Heart right ventricle (tissue), 16 donors: ENCODE measurements around the gene ZNF333. TPM values are rescaled to one million over a fixed set of nuclear protein-coding genes. Genes with fewer than 3 reads are reported as not detected.

Source experiments
- ATAC-seq, 8 donors: fragments of 200-7000 bp; cut with Tn5 transposase; one replicate each; pipeline ENCODE4 v1.9.1; 2020; ENCODE audit warnings: mild to moderate bottlenecking in 8 of 8, moderate library complexity in 8 of 8, moderate number of reproducible peaks in 1 of 8
- DNase-seq, 2 donors: peaks; one replicate each; pipeline ENCODE4 v3.0.0-alpha.2; 2020
- H3K27ac ChIP-seq, 10 donors: fragments of 200-600 bp; sonication (generic) in 2 of 10; one replicate each; pipeline versions ENCODE4 v1.5.0 to v1.8.0; 2020 to 2022; ENCODE audit warnings: mild to moderate bottlenecking in 3 of 10
- H3K27me3 ChIP-seq, 7 donors: fragments of 200-600 bp; one replicate each; pipeline ENCODE4 v1.8.0; 2021 to 2022; ENCODE audit warnings: mild to moderate bottlenecking in 2 of 7
- H3K36me3 ChIP-seq, 9 donors: fragments of 200-600 bp; sonication (generic) in 1 of 9; one replicate each; pipeline versions ENCODE4 v1.5.0 to v1.8.0; 2020 to 2022; ENCODE audit warnings: mild to moderate bottlenecking in 2 of 9
- H3K4me1 ChIP-seq, 9 donors: fragments of 200-600 bp; sonication (generic) in 1 of 9; one replicate each; pipeline versions ENCODE4 v1.5.0 to v1.8.0; 2020 to 2022; ENCODE audit warnings: mild to moderate bottlenecking in 4 of 9
- H3K4me3 ChIP-seq, 10 donors: fragments of 200-600 bp; sonication (generic) in 2 of 10; one replicate each; pipeline versions ENCODE4 v1.5.0 to v1.8.0; 2020 to 2022; ENCODE audit warnings: mild to moderate bottlenecking in 7 of 10, moderate library complexity in 2 of 10
- H3K9me3 ChIP-seq, 11 donors: fragments of 200-600 bp in 10 of 11; sonication (generic) in 2 of 11; one replicate each; pipeline versions ENCODE4 v1.5.0 to v1.8.0; 2013 to 2022; ENCODE audit warnings: mild to moderate bottlenecking in 2 of 11, control low read depth in 1 of 11, moderate library complexity in 1 of 11
- CTCF ChIP-seq, 9 donors: fragments of 200-600 bp; sonication (generic) in 2 of 9; IDR thresholded peaks; one replicate each; pipeline versions ENCODE4 v1.5.0 to v1.8.0; 2021 to 2022; ENCODE audit warnings: antibody characterized with exemption in 9 of 9, mild to moderate bottlenecking in 5 of 9, moderate library complexity in 1 of 9
- WGBS, 2 donors: extraction: QIAGEN DNeasy Blood & Tissue Kit; methylation state at CpG; one replicate each; pipeline ENCODE4 v1.1.7; 2013; ENCODE audit warnings: inconsistent platforms in 1 of 2; 5-methylcytosine and 5-hydroxymethylcytosine counted together
- intact Hi-C, 10 donors: fragments of 100-400 bp; cut with DNase I; formaldehyde crosslinking; loops; one replicate each; pipeline versions ENCODE4 v1.11.1 to v1.14.2; 2022
- polyA plus RNA-seq, 2 donors: library from polyadenylated mRNA; stranded (reverse); fragments of 200-250 nt; gene quantifications; one replicate each; pipeline ENCODE4 v1.2.3, GENCODE V29; 2013
- total RNA-seq, 10 donors: library from RNA; stranded (reverse); fragmentation: NEBNext Ultra II Directional in 3 of 10; extraction: Animal tissue kit (Norgen Biotek cat#: 25700) in 3 of 10; gene quantifications; one replicate each; pipeline versions ENCODE4 v1.2.1 to v1.2.4, GENCODE V29; 2021 to 2023
- donor health status: Arrhythmogenic right ventricular cardiomyopathy.
- donor health status: ischemic (EF 13 %, LVEDD 7.1; RV severe dilation, severe dysfunction).
- donor health status: healthy with polysubstance abuse.
- donor health status: DM: no; HTN: yes; CAD: no.
- donor health status: DM: no; HTN: no; CAD: no.
- donor health status: ischemic (EF 25% LVEDD 6.9; RV normal size, moderate dysfunction).
- donor health status: ischemic (EF 25% LVEDD 5.7; RV mildly dilated, moderate dysfunction).
- donor health status: healthy.
- donor health status: DM: yes; HTN: yes; CAD: no.
- donor health status: Ischemic cardiomyopathy.
- donor health status: ischemic (EF 35%, LVEDD 5.7; RV mildly dilated, moderate dysfunction).
- donor health status: nonischemic (EF 11% LVEDD 7.7; RV severe dilation, severe dysfunction).
- donor health status: DM: yes; HTN: yes; CAD: no.
- donor health status: PGD.
- donor health status: ischemic (EF 29% LVEDD 5.4; RV normal size, mild dysfunction).
- donor health status: nonischemic (EF 23%, LVEDD 6.1; RV moderate dilation, normal function).

Gene ZNF333
- total and polyA plus RNA-seq, 12 donors, result 4.2 to 12.8 (median 8.5) TPM

DNA sequence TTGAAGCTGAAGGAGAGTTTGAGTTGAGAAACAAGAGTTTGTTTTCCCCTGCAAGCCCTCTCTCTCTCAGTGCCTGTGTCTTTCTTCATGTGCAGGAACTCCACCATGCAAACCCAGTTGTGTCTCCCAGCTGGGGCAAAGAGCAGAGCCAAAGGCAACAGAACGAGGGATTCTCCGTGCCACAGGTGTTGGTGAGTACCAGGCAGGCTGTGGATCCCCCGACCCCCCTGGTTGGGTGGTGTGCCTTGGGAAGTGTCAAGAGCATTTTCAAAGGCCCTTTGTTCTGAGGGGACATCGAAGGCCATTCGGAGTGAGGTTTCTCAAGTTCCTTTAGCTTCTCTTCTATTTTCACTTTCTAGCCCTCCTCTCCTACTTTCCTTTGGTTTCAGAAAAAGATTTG lies 5.6 kb downstream of the ZNF333 start:
- H3K27ac ChIP-seq, result no peak overlapping the region
- H3K4me1 ChIP-seq, result peaks cover 3 to 14% (median 8%) of the 10 kb centered on the region in 9 donors
- ATAC-seq, result no peak
- DNase-seq, result no peak
- peaks cover 0 to 80% (median 46%) of the 10 kb centered on the region in 9 donors for H3K36me3 ChIP-seq
- TF ChIP-seq CTCF (IDR thresholded peaks at IDR 0.05), result no peak
- no peaks in the 10 kb centered on the region for H3K27me3 ChIP-seq
- no peaks in the 10 kb centered on the region for H3K9me3 ChIP-seq
- H3K4me3 ChIP-seq, result no peak overlapping the region
- 89 to 96% methylated on average over 5 of the region's 5 CpGs for WGBS, 2 donors
- intact Hi-C loops, result no loop called here

GRCh38 chr19:14699641-14700040 lies 9.8 kb downstream of the ZNF333 start:
- intact Hi-C loops, result no loop called here

GRCh38 chr19:14700711-14701375 lies 11.0 kb downstream of the ZNF333 start:
- H3K27me3 ChIP-seq, result no peaks in the 10 kb centered on the region
- H3K4me1 ChIP-seq, result no peaks in the 10 kb centered on the region
- no peak overlapping the region for H3K4me3 ChIP-seq
- ATAC-seq, result no peak
- DNase-seq, result no peak
- TF ChIP-seq CTCF (IDR thresholded peaks at IDR 0.05), result no peak
- peaks cover 9 to 100% (median 85%) of the 10 kb centered on the region in 9 donors for H3K36me3 ChIP-seq
- intact Hi-C loops, result no loop called here
- WGBS, 2 donors, result 97 to 99% methylated on average over 9 of the region's 9 CpGs
- H3K27ac ChIP-seq, result no peak overlapping the region
- H3K9me3 ChIP-seq, result peaks cover 0 to 11% (median 0%) of the 10 kb centered on the region in 11 donors

More at GRCh38 chr19:14699641-14700040, 9.8 kb downstream of the ZNF333 start:
- ATAC-seq (no peak), DNase-seq (no peak)
- Histone ChIP-seq H3K36me3 (peaks cover 9 to 100% (median 85%) of the 10 kb centered on the region in 9 donors), H3K4me1 (no peaks in the 10 kb centered on the region), H3K27ac (no peak overlapping the region), H3K4me3 (no peak overlapping the region), H3K9me3 (peaks cover 0 to 11% (median 0%) of the 10 kb centered on the region in 11 donors), H3K27me3 (no peaks in the 10 kb centered on the region)
- 87 to 90% methylated on average over 8 of the region's 8 CpGs for WGBS, 2 donors
- no peak for TF ChIP-seq CTCF (IDR thresholded peaks at IDR 0.05)

- Histone ChIP-seq H3K4me3 (no peak overlapping the region), H3K4me1 (no peaks in the 10 kb centered on the region), H3K27ac (no peak overlapping the region), H3K36me3 (peaks cover 9 to 100% (median 93%) of the 10 kb centered on the region in 9 donors), H3K27me3 (no peaks in the 10 kb centered on the region), H3K9me3 (peaks cover 0 to 11% (median 0%) of the 10 kb centered on the region in 11 donors)
- 87 to 96% methylated on average over 6 of the region's 6 CpGs for WGBS, 2 donors
- intact Hi-C loops, result no loop called here
- DNase-seq, result no peak
- ATAC-seq, result no peak
- no peak for TF ChIP-seq CTCF (IDR thresholded peaks at IDR 0.05)
Observed at GRCh38 chr19:14703833-14704232, 14.0 kb downstream of the ZNF333 start.
